K562 (cell line): Measurements from ENCODE around the gene CT45A9. TPM values are rescaled to one million over a fixed set of nuclear protein-coding genes. Genes with fewer than 3 reads are reported as not detected.
A peak's percentile ranks its signal among the peaks of the same experiment; 100 is the strongest.

Experiments
- CUX1 ChIP-seq: fragments of 200-800 bp; sonication (Bioruptor generic); IDR thresholded peaks from 2 replicates; pipeline ENCODE4 v1.6.1; 2016; ENCODE audit warnings: missing genetic modification characterization, missing compliant biosample characterization
- DLX4 ChIP-seq: fragments of 250-450 bp; sonication (Bioruptor Pico); IDR thresholded peaks from 2 replicates; pipeline ENCODE4 v1.6.1; 2021; ENCODE audit warnings: mild to moderate bottlenecking
- ETV6 ChIP-seq, 3 experiments: fragments of 150-350 bp in 1 of 3; sonication (generic) in 1 of 3; formaldehyde crosslinking in 1 of 3; IDR thresholded peaks; 2 replicates each; pipeline versions ENCODE4 v1.6.1 to v1.8.0; 2014 to 2022; ENCODE audit warnings: borderline replicate concordance in 2 of 3, low read depth in 2 of 3, antibody characterized with exemption in 1 of 3, low read length in 1 of 3, mild to moderate bottlenecking in 1 of 3, missing genetic modification reagents in 1 of 3
- GATAD2B ChIP-seq: fragments of 450-650 bp; IDR thresholded peaks from 2 replicates; pipeline ENCODE4 v1.6.1; 2017; ENCODE audit warnings: mild to moderate bottlenecking, borderline replicate concordance
- HDAC8 ChIP-seq: fragments of 450-650 bp; IDR thresholded peaks from 2 replicates; pipeline ENCODE4 v1.6.1; 2016; ENCODE audit warnings: mild to moderate bottlenecking, missing genetic modification characterization, moderate library complexity, missing compliant biosample characterization
- HMG20A ChIP-seq: fragments of 450-650 bp; formaldehyde crosslinking; conservative IDR thresholded peaks from 2 replicates; pipeline ENCODE4 v1.4.0; 2020; ENCODE audit warnings: mild to moderate bottlenecking, mixed read lengths
- PCBP1 ChIP-seq: fragments of 200-400 bp; formaldehyde crosslinking; IDR thresholded peaks from 2 replicates; pipeline ENCODE4 v1.6.1; 2018; ENCODE audit warnings: mild to moderate bottlenecking, low read depth, low read length; ENCODE audit not compliant: poor library complexity, severe bottlenecking
- PCBP2 ChIP-seq: fragments of 200-400 bp; formaldehyde crosslinking; IDR thresholded peaks from 2 replicates; pipeline ENCODE4 v1.6.1; 2018; ENCODE audit warnings: low read length, low read depth, mild to moderate bottlenecking, moderate library complexity; ENCODE audit not compliant: poor library complexity, severe bottlenecking
- PHTF2 ChIP-seq: fragments of 250-450 bp; sonication (Bioruptor Pico); IDR thresholded peaks from 2 replicates; pipeline ENCODE4 v1.5.0; 2021; ENCODE audit warnings: mild to moderate bottlenecking
- RBM14 ChIP-seq: fragments of 200-400 bp; formaldehyde crosslinking; IDR thresholded peaks from 2 replicates; pipeline ENCODE4 v1.6.1; 2018; ENCODE audit warnings: low read depth, mild to moderate bottlenecking, low read length, moderate library complexity, borderline replicate concordance; ENCODE audit not compliant: insufficient read depth
- ZBTB7A ChIP-seq: IDR thresholded peaks from 2 replicates; pipeline ENCODE4 v1.6.1; 2011; ENCODE audit warnings: low read depth, mild to moderate bottlenecking, low read length, moderate library complexity, borderline replicate concordance; ENCODE audit not compliant: control insufficient read depth
- ZNF589 ChIP-seq: fragments of 200-800 bp; sonication (Bioruptor generic); IDR thresholded peaks from 2 replicates; pipeline ENCODE4 v1.6.1; 2016; ENCODE audit warnings: low read depth, missing genetic modification characterization, missing compliant biosample characterization
- polyA plus RNA-seq, 8 experiments: library from polyadenylated mRNA; depleted of rRNA in 4 of 8; stranded (reverse) in 5 of 8; unstranded in 3 of 8; fragments of >200 nt; fragmentation: Nextera tagmentation in 2 of 8; fragmentation: Illumina TruSeq in 1 of 8; extraction: Ambion mirVana in 2 of 8; extraction: Trizol in 1 of 8; gene quantifications; 2 replicates each; pipeline versions ENCODE4 v1.2.1 to v1.2.3, GENCODE V29; 2011 to 2014; ENCODE audit warnings: inconsistent platforms in 1 of 8, missing spikeins in 1 of 8
- total RNA-seq, 7 experiments: library from RNA; depleted of rRNA in 6 of 7; stranded (reverse); fragments of >200 nt in 6 of 7; fragmentation: Illumina TruSeq in 2 of 7; extraction: Trizol in 2 of 7; gene quantifications; 2 replicates each; pipeline versions ENCODE4 v1.2.1 to v1.2.3, GENCODE V29; 2011 to 2021; ENCODE audit warnings: low replicate concordance in 1 of 7
- TF ChIP-seq, protein P1 (sequence below), 2 experiments: fragments of 450-650 bp; IDR thresholded peaks; 2 replicates each; pipeline ENCODE4 v1.6.1; 2016
- TF ChIP-seq, protein P2 (sequence below), 2 experiments: fragments of 200-800 bp in 1 of 2; sonication (Bioruptor generic) in 1 of 2; sonication (generic) in 1 of 2; formaldehyde crosslinking in 1 of 2; IDR thresholded peaks in 1 of 2; conservative IDR thresholded peaks in 1 of 2; 2 replicates each; pipeline versions ENCODE4 v1.5.0 to v1.6.1; 2016 to 2020; ENCODE audit warnings: missing compliant biosample characterization in 1 of 2, missing genetic modification characterization in 1 of 2, missing genetic modification reagents in 1 of 2
- TF ChIP-seq, protein P3 (sequence below), 2 experiments: fragments of 450-650 bp in 1 of 2; sonication (generic) in 1 of 2; formaldehyde crosslinking; conservative IDR thresholded peaks; 2 replicates each; pipeline versions ENCODE4 v1.4.0 to v1.8.1; 2020 to 2022; ENCODE audit warnings: mild to moderate bottlenecking in 1 of 2, missing genetic modification reagents in 1 of 2

Gene CT45A9
- total and polyA plus RNA-seq, 9 of the 15 experiments (the other 6 are each of a cell fraction or from before 2014, with no cell fraction given) = 6.5 to 27.7 (median 9.6) TPM; not detected in 4

GRCh38 chrX:135892781-135893180 lies 21.2 kb upstream of the CT45A9 start (continued):
- TF ChIP-seq, protein P1, sequence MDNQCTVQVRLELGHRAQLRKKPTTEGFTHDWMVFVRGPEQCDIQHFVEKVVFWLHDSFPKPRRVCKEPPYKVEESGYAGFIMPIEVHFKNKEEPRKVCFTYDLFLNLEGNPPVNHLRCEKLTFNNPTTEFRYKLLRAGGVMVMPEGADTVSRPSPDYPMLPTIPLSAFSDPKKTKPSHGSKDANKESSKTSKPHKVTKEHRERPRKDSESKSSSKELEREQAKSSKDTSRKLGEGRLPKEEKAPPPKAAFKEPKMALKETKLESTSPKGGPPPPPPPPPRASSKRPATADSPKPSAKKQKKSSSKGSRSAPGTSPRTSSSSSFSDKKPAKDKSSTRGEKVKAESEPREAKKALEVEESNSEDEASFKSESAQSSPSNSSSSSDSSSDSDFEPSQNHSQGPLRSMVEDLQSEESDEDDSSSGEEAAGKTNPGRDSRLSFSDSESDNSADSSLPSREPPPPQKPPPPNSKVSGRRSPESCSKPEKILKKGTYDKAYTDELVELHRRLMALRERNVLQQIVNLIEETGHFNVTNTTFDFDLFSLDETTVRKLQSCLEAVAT (IDR thresholded peaks at IDR 0.05) = 0 out of 4 replicates have a peak, but pooled peaks of 1 of the 2 experiments have one; percentile 18
- TF ChIP-seq, protein P2, sequence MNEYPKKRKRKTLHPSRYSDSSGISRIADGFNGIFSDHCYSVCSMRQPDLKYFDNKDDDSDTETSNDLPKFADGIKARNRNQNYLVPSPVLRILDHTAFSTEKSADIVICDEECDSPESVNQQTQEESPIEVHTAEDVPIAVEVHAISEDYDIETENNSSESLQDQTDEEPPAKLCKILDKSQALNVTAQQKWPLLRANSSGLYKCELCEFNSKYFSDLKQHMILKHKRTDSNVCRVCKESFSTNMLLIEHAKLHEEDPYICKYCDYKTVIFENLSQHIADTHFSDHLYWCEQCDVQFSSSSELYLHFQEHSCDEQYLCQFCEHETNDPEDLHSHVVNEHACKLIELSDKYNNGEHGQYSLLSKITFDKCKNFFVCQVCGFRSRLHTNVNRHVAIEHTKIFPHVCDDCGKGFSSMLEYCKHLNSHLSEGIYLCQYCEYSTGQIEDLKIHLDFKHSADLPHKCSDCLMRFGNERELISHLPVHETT (CRISPR knock-in tag; conservative IDR thresholded peaks at IDR 0.05 in 1 of 2, IDR thresholded peaks at IDR 0.05 in 1 of 2) = no peak
- no peak for TF ChIP-seq ETV6 (IDR thresholded peaks at IDR 0.05; ENCODE audit: borderline replicate concordance in 1 of 2, low read depth in 2 of 2, low read length in 1 of 2)
- no peak for TF ChIP-seq ETV6 (CRISPR knock-in tag; IDR thresholded peaks at IDR 0.05; ENCODE audit: borderline replicate concordance)
- TF ChIP-seq HDAC8 (tag) = no peak
- no peak for TF ChIP-seq PHTF2 (CRISPR knock-in tag)
- no peak for TF ChIP-seq HMG20A (CRISPR knock-in tag)
- peak; percentile 43; the same call in 1 of the 2 replicates for TF ChIP-seq ZNF589
- TF ChIP-seq GATAD2B = no peak
- TF ChIP-seq RBM14 = no peak
- no peak for TF ChIP-seq PCBP2
- no peak for TF ChIP-seq DLX4 (CRISPR knock-in tag)
- TF ChIP-seq ZBTB7A = peak; percentile 34; the same call in 1 of the 2 replicates
- no peak for TF ChIP-seq PCBP1
- TF ChIP-seq CUX1 = no peak
- TF ChIP-seq, protein P3, sequence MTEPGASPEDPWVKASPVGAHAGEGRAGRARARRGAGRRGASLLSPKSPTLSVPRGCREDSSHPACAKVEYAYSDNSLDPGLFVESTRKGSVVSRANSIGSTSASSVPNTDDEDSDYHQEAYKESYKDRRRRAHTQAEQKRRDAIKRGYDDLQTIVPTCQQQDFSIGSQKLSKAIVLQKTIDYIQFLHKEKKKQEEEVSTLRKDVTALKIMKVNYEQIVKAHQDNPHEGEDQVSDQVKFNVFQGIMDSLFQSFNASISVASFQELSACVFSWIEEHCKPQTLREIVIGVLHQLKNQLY (CRISPR knock-in tag; conservative IDR thresholded peaks at IDR 0.05) = no peak
